ENCODE measurements around the gene NHSL2. TPM values are rescaled to one million over a fixed set of nuclear protein-coding genes. Genes with fewer than 3 reads are reported as not detected.

Gene NHSL2
- total RNA-seq, 1 experiment from 2014 or later = 0.02 TPM

GRCh38 chrX:72126048-72126415 lies 215.4 kb downstream of the NHSL2 start:
- no peak for DNase-seq
- H3K9me3 ChIP-seq (replicated peaks) = no peaks in the 10 kb centered on the region
- H3K4me3 ChIP-seq = no peak overlapping the region
- H3K27me3 ChIP-seq = no peaks in the 10 kb centered on the region
- H3K4me1 ChIP-seq = peaks cover 23% of the 10 kb centered on the region
- H3K36me3 ChIP-seq = no peaks in the 10 kb centered on the region
- H3K27ac ChIP-seq = no peak overlapping the region; the same call in 1 of the 2 replicates

GRCh38 chrX:72126539-72127140 lies 216.0 kb downstream of the NHSL2 start:
- no peaks in the 10 kb centered on the region for H3K27me3 ChIP-seq
- no peaks in the 10 kb centered on the region for H3K9me3 ChIP-seq (replicated peaks)
- H3K36me3 ChIP-seq = no peaks in the 10 kb centered on the region
- H3K4me3 ChIP-seq = no peak overlapping the region
- DNase-seq = peak; percentile 82 to 92
- H3K4me1 ChIP-seq = peaks cover 19% of the 10 kb centered on the region
- H3K27ac ChIP-seq = no peak overlapping the region

- Histone ChIP-seq H3K27me3 (no peaks in the 10 kb centered on the region), H3K9me3 (replicated peaks) (no peaks in the 10 kb centered on the region), H3K4me3 (no peak overlapping the region), H3K4me1 (peaks cover 12% of the 10 kb centered on the region), H3K27ac (no peak overlapping the region), H3K36me3 (no peaks in the 10 kb centered on the region)
- no peak for DNase-seq
Measured at GRCh38 chrX:72127332-72127731, 216.7 kb downstream of the NHSL2 start.

GRCh38 chrX:72128183-72128834 lies 217.7 kb downstream of the NHSL2 start:
- Histone ChIP-seq H3K36me3 (no peaks in the 10 kb centered on the region), H3K27me3 (no peaks in the 10 kb centered on the region), H3K4me1 (peaks cover 12% of the 10 kb centered on the region; the same call in 1 of the 2 replicates), H3K27ac (no peak overlapping the region), H3K4me3 (no peak overlapping the region), H3K9me3 (replicated peaks) (no peaks in the 10 kb centered on the region)
- no peak for DNase-seq

- Histone ChIP-seq H3K4me3 (no peak overlapping the region), H3K9me3 (replicated peaks) (no peaks in the 10 kb centered on the region), H3K27me3 (no peaks in the 10 kb centered on the region), H3K4me1 (peaks cover 8% of the 10 kb centered on the region; the same call in 1 of the 2 replicates), H3K36me3 (no peaks in the 10 kb centered on the region), H3K27ac (no peak overlapping the region)
- peak; percentile 33 to 47 for DNase-seq
Measured at GRCh38 chrX:72128881-72129280, 218.2 kb downstream of the NHSL2 start.

- no peaks in the 10 kb centered on the region for H3K27me3 ChIP-seq
- DNase-seq = no peak
- peaks cover 6% of the 10 kb centered on the region; the same call in 1 of the 2 replicates for H3K4me1 ChIP-seq
- no peak overlapping the region for H3K27ac ChIP-seq
- no peaks in the 10 kb centered on the region for H3K36me3 ChIP-seq
- no peak overlapping the region for H3K4me3 ChIP-seq
- no peaks in the 10 kb centered on the region for H3K9me3 ChIP-seq (replicated peaks)
Measured at GRCh38 chrX:72129661-72130060, 219.0 kb downstream of the NHSL2 start.

- H3K36me3 ChIP-seq = no peaks in the 10 kb centered on the region
- H3K27me3 ChIP-seq = no peaks in the 10 kb centered on the region
- H3K27ac ChIP-seq = no peak overlapping the region
- H3K4me1 ChIP-seq = peaks cover 6% of the 10 kb centered on the region; the same call in 1 of the 2 replicates
- H3K4me3 ChIP-seq = no peak overlapping the region
- DNase-seq = no peak
- no peaks in the 10 kb centered on the region for H3K9me3 ChIP-seq (replicated peaks)
Measured at GRCh38 chrX:72130156-72130761, 219.6 kb downstream of the NHSL2 start.

- H3K27ac ChIP-seq = no peak overlapping the region
- H3K4me1 ChIP-seq = peaks cover 5% of the 10 kb centered on the region; the same call in 1 of the 2 replicates
- H3K27me3 ChIP-seq = no peaks in the 10 kb centered on the region
- DNase-seq = no peak
- no peaks in the 10 kb centered on the region for H3K9me3 ChIP-seq (replicated peaks)
- no peaks in the 10 kb centered on the region for H3K36me3 ChIP-seq
- no peak overlapping the region for H3K4me3 ChIP-seq
Measured at GRCh38 chrX:72130762-72131250, 220.2 kb downstream of the NHSL2 start.

GRCh38 chrX:72131317-72132294 lies 221.0 kb downstream of the NHSL2 start, which contains the start of gene RTL5:
TSS of gene RTL5 (minus strand) at chrX:72131915.
- H3K27me3 ChIP-seq = no peaks in the 10 kb centered on the region
- H3K4me3 ChIP-seq = peak within 1 kb of the TSS; percentile 32
- no peak within 1 kb of the TSS for H3K27ac ChIP-seq
- no peaks in the 10 kb centered on the region for H3K36me3 ChIP-seq
- H3K4me1 ChIP-seq = no peaks in the 10 kb centered on the region
- peak; percentile 58 to 62 for DNase-seq
- no peaks in the 10 kb centered on the region for H3K9me3 ChIP-seq (replicated peaks)

GRCh38 chrX:72132456-72132855 lies 221.8 kb downstream of the NHSL2 start:
- no peak for DNase-seq
- H3K27me3 ChIP-seq = no peaks in the 10 kb centered on the region

GRCh38 chrX:72133851-72134546 lies 223.4 kb downstream of the NHSL2 start:
- H3K9me3 ChIP-seq (replicated peaks) = no peaks in the 10 kb centered on the region
- no peak for DNase-seq
- no peaks in the 10 kb centered on the region for H3K36me3 ChIP-seq
- H3K4me1 ChIP-seq = no peaks in the 10 kb centered on the region
- no peak overlapping the region for H3K27ac ChIP-seq
- no peak overlapping the region for H3K4me3 ChIP-seq
- H3K27me3 ChIP-seq = no peaks in the 10 kb centered on the region

More at GRCh38 chrX:72132456-72132855, 221.8 kb downstream of the NHSL2 start:
- Histone ChIP-seq H3K9me3 (replicated peaks) (no peaks in the 10 kb centered on the region), H3K36me3 (no peaks in the 10 kb centered on the region), H3K4me3 (no peak overlapping the region), H3K4me1 (no peaks in the 10 kb centered on the region), H3K27ac (no peak overlapping the region)

GRCh38 chrX:72137846-72138495 lies 227.3 kb downstream of the NHSL2 start:
- Histone ChIP-seq H3K36me3 (no peaks in the 10 kb centered on the region), H3K9me3 (replicated peaks) (no peaks in the 10 kb centered on the region), H3K27me3 (no peaks in the 10 kb centered on the region), H3K4me3 (no peak overlapping the region), H3K27ac (no peak overlapping the region), H3K4me1 (peaks cover 7% of the 10 kb centered on the region; the same call in 1 of the 2 replicates)
- no peak for DNase-seq

- H3K4me1 ChIP-seq = peaks cover 7% of the 10 kb centered on the region; the same call in 1 of the 2 replicates
- H3K9me3 ChIP-seq (replicated peaks) = no peaks in the 10 kb centered on the region
- DNase-seq = no peak
- H3K4me3 ChIP-seq = no peak overlapping the region
- no peak overlapping the region for H3K27ac ChIP-seq
- no peaks in the 10 kb centered on the region for H3K36me3 ChIP-seq
- no peaks in the 10 kb centered on the region for H3K27me3 ChIP-seq
Measured at GRCh38 chrX:72139538-72139937, 228.9 kb downstream of the NHSL2 start.
